Measurements from ENCODE around the gene PARP16.

Gene PARP16

GRCh38 chr15:65286704-65287519 lies at the start of gene PARP16:
TSS of gene PARP16 (minus strand) at chr15:65286883. CDS start at chr15:65286426, 457 bp downstream.
- peak; percentile 90 for DNase-seq

GRCh38 chr15:65335278-65336055 lies 48.8 kb upstream of the PARP16 start:
- DNase-seq = no peak

- DNase-seq = no peak
Measured at GRCh38 chr15:65334586-65335231, 48.0 kb upstream of the PARP16 start.

GRCh38 chr15:65333856-65334255 lies 47.2 kb upstream of the PARP16 start:
- no peak for DNase-seq

- no peak for DNase-seq
Measured at GRCh38 chr15:65333148-65333820, 46.6 kb upstream of the PARP16 start.

GRCh38 chr15:65332391-65333147 lies 45.9 kb upstream of the PARP16 start:
- no peak for DNase-seq

GRCh38 chr15:65331811-65332210 lies 45.1 kb upstream of the PARP16 start:
- no peak for DNase-seq

GRCh38 chr15:65330934-65331645 lies 44.4 kb upstream of the PARP16 start:
- no peak for DNase-seq

- no peak for DNase-seq
Measured at GRCh38 chr15:65329984-65330735, 43.5 kb upstream of the PARP16 start.

- DNase-seq = no peak
Measured at GRCh38 chr15:65329288-65329983, 42.8 kb upstream of the PARP16 start.

GRCh38 chr15:65328506-65329287 lies 42.0 kb upstream of the PARP16 start:
- no peak for DNase-seq

GRCh38 chr15:65327651-65328393 lies 41.1 kb upstream of the PARP16 start:
- DNase-seq = no peak

- DNase-seq = no peak
Measured at GRCh38 chr15:65326818-65327217, 40.1 kb upstream of the PARP16 start.

GRCh38 chr15:65326117-65326526 lies 39.4 kb upstream of the PARP16 start:
- no peak for DNase-seq

- DNase-seq = peak; percentile 79
Measured at GRCh38 chr15:65323071-65323511, 36.4 kb upstream of the PARP16 start.

GRCh38 chr15:65318870-65319356 lies 32.2 kb upstream of the PARP16 start:
- DNase-seq = peak; percentile 87

- DNase-seq = no peak
Measured at GRCh38 chr15:65312400-65312916, 25.8 kb upstream of the PARP16 start.

GRCh38 chr15:65311760-65312159 lies 25.1 kb upstream of the PARP16 start:
- no peak for DNase-seq
